ENCODE measurements around the gene ALCAM.

ALCAM gene

GRCh38 chr3:105525531-105525930, 158.8 kb downstream of the ALCAM start:
- CTCF ChIA-PET: no interaction called here
- H3K36me3 ChIP-seq (ENCODE audit: control insufficient read depth in 2 of 2, insufficient read depth in 1 of 2, low read length in 2 of 2): peaks cover 0 to 3% of the 10 kb centered on the region in 2 experiments; a peak in 1 of 3 replicates
- H3K27ac ChIP-seq (ENCODE audit: extremely low read depth, low read depth, low read length): no peak overlapping the region
- POLR2A ChIA-PET: no interaction called here
- H3K9me3 ChIP-seq (ENCODE audit: control insufficient read depth, insufficient read depth, low read depth, low read length): no peaks in the 10 kb centered on the region
- TF ChIP-seq SP3 (tag by site-specific recombination; IDR thresholded peaks at IDR 0.05) (no peak), ZBTB7A (tag by site-specific recombination; IDR thresholded peaks at IDR 0.05; ENCODE audit: low read depth) (no peak), ZNF747 (tag by site-specific recombination; IDR thresholded peaks at IDR 0.05) (no peak), ZFP37 (tag by site-specific recombination; IDR thresholded peaks at IDR 0.05) (no peak), ZNF600 (tag by site-specific recombination; IDR thresholded peaks at IDR 0.05) (no peak)
- TF ChIP-seq, protein P1, sequence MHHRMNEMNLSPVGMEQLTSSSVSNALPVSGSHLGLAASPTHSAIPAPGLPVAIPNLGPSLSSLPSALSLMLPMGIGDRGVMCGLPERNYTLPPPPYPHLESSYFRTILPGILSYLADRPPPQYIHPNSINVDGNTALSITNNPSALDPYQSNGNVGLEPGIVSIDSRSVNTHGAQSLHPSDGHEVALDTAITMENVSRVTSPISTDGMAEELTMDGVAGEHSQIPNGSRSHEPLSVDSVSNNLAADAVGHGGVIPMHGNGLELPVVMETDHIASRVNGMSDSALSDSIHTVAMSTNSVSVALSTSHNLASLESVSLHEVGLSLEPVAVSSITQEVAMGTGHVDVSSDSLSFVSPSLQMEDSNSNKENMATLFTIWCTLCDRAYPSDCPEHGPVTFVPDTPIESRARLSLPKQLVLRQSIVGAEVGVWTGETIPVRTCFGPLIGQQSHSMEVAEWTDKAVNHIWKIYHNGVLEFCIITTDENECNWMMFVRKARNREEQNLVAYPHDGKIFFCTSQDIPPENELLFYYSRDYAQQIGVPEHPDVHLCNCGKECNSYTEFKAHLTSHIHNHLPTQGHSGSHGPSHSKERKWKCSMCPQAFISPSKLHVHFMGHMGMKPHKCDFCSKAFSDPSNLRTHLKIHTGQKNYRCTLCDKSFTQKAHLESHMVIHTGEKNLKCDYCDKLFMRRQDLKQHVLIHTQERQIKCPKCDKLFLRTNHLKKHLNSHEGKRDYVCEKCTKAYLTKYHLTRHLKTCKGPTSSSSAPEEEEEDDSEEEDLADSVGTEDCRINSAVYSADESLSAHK (tag by site-specific recombination; IDR thresholded peaks at IDR 0.05): no peak
- no peaks in the 10 kb centered on the region for H3K4me1 ChIP-seq (ENCODE audit: control insufficient read depth, insufficient read depth, low read length)
- no peak overlapping the region for H3K4me3 ChIP-seq (ENCODE audit: low read depth, low read length)

GRCh38 chr3:105526360-105527111, 159.8 kb downstream of the ALCAM start:
- TF ChIP-seq, protein P2, sequence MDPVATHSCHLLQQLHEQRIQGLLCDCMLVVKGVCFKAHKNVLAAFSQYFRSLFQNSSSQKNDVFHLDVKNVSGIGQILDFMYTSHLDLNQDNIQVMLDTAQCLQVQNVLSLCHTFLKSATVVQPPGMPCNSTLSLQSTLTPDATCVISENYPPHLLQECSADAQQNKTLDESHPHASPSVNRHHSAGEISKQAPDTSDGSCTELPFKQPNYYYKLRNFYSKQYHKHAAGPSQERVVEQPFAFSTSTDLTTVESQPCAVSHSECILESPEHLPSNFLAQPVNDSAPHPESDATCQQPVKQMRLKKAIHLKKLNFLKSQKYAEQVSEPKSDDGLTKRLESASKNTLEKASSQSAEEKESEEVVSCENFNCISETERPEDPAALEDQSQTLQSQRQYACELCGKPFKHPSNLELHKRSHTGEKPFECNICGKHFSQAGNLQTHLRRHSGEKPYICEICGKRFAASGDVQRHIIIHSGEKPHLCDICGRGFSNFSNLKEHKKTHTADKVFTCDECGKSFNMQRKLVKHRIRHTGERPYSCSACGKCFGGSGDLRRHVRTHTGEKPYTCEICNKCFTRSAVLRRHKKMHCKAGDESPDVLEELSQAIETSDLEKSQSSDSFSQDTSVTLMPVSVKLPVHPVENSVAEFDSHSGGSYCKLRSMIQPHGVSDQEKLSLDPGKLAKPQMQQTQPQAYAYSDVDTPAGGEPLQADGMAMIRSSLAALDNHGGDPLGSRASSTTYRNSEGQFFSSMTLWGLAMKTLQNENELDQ (tag by site-specific recombination; IDR thresholded peaks at IDR 0.05; ENCODE audit: low read depth): no peak
- TF ChIP-seq, protein P3, sequence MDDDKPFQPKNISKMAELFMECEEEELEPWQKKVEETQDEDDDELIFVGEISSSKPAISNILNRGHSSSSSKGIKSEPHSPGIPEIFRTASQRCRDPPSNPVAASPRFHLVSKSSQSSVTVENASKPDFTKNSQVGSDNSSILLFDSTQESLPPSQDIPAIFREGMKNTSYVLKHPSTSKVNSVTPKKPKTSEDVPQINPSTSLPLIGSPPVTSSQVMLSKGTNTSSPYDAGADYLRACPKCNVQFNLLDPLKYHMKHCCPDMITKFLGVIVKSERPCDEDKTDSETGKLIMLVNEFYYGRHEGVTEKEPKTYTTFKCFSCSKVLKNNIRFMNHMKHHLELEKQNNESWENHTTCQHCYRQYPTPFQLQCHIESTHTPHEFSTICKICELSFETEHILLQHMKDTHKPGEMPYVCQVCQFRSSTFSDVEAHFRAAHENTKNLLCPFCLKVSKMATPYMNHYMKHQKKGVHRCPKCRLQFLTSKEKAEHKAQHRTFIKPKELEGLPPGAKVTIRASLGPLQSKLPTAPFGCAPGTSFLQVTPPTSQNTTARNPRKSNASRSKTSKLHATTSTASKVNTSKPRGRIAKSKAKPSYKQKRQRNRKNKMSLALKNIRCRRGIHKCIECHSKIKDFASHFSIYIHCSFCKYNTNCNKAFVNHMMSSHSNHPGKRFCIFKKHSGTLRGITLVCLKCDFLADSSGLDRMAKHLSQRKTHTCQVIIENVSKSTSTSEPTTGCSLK (tag by site-specific recombination; IDR thresholded peaks at IDR 0.05): no peak
- no peak for TF ChIP-seq MYNN (tag by site-specific recombination; IDR thresholded peaks at IDR 0.05; ENCODE audit: borderline replicate concordance)
- TF ChIP-seq ZNF174 (tag by site-specific recombination; IDR thresholded peaks at IDR 0.05): no peak
- TF ChIP-seq ZNF707 (tag by site-specific recombination; IDR thresholded peaks at IDR 0.05): no peak
- TF ChIP-seq ZNF292 (tag by site-specific recombination; IDR thresholded peaks at IDR 0.05; ENCODE audit: borderline replicate concordance, low read depth): no peak
- TF ChIP-seq, protein P4, sequence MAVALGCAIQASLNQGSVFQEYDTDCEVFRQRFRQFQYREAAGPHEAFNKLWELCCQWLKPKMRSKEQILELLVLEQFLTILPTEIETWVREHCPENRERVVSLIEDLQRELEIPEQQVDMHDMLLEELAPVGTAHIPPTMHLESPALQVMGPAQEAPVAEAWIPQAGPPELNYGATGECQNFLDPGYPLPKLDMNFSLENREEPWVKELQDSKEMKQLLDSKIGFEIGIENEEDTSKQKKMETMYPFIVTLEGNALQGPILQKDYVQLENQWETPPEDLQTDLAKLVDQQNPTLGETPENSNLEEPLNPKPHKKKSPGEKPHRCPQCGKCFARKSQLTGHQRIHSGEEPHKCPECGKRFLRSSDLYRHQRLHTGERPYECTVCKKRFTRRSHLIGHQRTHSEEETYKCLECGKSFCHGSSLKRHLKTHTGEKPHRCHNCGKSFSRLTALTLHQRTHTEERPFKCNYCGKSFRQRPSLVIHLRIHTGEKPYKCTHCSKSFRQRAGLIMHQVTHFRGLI (tag by site-specific recombination; IDR thresholded peaks at IDR 0.05): no peak
- no peak for TF ChIP-seq ZSCAN23 (tag by site-specific recombination; IDR thresholded peaks at IDR 0.05)
- no peak for TF ChIP-seq ZNF704 (tag by site-specific recombination; IDR thresholded peaks at IDR 0.05)
- H3K9me3 ChIP-seq (ENCODE audit: control insufficient read depth, insufficient read depth, low read depth, low read length): no peaks in the 10 kb centered on the region
- H3K27ac ChIP-seq (ENCODE audit: extremely low read depth, low read depth, low read length): no peak overlapping the region
- no peak overlapping the region for H3K4me3 ChIP-seq (ENCODE audit: low read depth, low read length)
- ChIA-PET CTCF (interaction anchor here (0.7 kb wide), 1 partner anchor 53 kb away, joined by 4 read pairs; no protein-coding TSS in a partner anchor), POLR2A (no interaction called here)
- H3K36me3 ChIP-seq (ENCODE audit: control insufficient read depth in 2 of 2, insufficient read depth in 1 of 2, low read length in 2 of 2): peaks cover 0 to 3% of the 10 kb centered on the region in 2 experiments; a peak in 1 of 3 replicates
- no peaks in the 10 kb centered on the region for H3K4me1 ChIP-seq (ENCODE audit: control insufficient read depth, insufficient read depth, low read length)

Measured in HEK293 (cell line).